ENCODE data around the gene MGAT1.

DNA sequence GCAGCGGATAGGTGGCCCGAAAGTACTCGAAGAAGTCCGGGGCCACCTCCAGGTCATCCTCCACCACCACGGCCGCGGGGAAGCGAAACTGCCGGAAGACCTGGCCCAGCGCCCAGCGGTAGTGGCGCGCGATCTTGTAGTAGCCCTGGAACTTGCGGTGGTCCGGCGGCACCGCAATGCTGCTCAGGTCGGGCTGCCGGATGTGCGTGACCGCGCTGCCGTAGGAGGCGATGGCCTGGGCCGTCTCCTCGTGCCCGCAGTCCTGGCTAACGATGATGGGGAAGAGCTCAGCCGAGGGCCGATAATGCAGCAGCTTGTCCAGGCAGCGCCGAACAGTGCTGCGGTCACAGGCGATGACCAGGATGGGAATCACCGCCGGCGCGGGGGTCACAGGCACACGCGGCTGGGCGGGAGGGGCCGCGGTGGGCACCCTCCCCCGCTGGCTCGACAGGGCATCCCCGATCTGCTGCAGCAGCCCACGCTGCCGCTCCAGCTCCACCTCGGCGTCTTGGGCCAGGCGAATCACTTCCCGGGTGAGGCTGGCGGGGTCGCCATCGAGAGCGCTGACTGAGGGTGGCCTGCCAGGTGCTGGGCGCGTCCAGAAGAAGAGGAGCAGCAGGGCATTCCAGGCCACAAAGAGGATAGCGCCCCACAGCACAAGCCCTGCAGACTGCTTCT, 10.2 kb downstream of the MGAT1 start:
- TF ChIP-seq, protein P1, sequence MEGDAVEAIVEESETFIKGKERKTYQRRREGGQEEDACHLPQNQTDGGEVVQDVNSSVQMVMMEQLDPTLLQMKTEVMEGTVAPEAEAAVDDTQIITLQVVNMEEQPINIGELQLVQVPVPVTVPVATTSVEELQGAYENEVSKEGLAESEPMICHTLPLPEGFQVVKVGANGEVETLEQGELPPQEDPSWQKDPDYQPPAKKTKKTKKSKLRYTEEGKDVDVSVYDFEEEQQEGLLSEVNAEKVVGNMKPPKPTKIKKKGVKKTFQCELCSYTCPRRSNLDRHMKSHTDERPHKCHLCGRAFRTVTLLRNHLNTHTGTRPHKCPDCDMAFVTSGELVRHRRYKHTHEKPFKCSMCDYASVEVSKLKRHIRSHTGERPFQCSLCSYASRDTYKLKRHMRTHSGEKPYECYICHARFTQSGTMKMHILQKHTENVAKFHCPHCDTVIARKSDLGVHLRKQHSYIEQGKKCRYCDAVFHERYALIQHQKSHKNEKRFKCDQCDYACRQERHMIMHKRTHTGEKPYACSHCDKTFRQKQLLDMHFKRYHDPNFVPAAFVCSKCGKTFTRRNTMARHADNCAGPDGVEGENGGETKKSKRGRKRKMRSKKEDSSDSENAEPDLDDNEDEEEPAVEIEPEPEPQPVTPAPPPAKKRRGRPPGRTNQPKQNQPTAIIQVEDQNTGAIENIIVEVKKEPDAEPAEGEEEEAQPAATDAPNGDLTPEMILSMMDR (IDR thresholded peaks at IDR 0.05), result no peak
- no peak for TF ChIP-seq POLR2A (IDR thresholded peaks at IDR 0.05)

Measured in stomach (tissue), 4 donors.